ENCODE results near the gene NOCT.
"Not testable (repeated sequence)": the region's sequence is repeated elsewhere in the genome, so short reads cannot be mapped to it uniquely, and the experiment has no call there.

Gene NOCT

DNA sequence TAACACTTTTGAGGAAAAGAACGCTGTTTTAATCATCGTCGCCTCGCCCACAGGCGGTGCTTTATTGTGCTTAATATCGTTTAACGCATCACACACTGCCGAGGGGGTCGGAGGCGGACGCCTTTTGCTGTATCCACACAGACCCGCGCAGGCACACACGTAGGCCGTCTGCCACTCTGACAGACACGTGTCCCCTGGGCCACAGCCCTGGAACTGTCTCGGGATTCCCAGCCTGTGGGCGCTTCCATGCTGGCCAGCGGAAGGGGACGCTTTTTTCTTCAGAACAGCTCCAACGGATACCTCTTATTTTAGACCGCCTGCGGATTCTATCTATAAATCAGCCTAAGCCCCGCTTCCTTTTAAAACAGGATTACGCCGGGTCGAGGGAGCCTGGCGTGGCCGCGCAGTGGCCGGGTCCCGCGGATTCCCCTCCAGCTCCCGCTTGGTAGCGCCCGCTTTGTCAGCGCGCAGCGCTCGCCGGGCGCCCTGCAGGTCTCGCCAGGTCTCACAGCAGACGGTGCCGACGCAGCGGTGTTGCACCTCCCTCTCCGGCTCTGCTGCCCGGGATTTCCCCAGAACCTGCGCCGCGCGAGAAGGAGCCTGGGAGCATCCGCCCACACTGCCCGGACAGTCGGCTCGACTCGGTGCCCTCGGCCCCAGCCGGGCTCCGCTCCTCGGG is at the start of gene NOCT:
Gene NOCT, plus strand, starts transcription at position 513 of the 679 bp plus-strand sequence. CDS start 201 bp downstream, outside the sequence.
- peak; percentile 94 to 95 for DNase-seq

DNA sequence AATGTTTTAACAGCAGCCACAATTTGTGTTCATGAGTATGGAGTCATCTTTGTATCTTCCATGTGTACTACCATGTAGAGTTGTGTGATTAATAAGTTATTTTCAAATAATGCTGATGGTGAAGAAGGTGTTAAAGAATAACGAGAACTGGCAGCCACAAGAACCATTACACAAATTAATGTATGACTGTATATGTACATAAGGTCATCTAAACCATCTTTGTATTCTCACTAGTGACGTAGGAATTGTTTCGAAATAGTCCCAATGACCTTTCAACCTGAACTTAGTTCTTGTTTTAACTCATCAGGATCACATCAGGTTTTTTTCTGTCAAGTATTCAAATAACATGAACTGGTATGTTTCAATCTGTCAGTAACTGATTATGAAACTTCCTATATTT is 48.3 kb upstream of the NOCT start:
- DNase-seq: no peak

DNA sequence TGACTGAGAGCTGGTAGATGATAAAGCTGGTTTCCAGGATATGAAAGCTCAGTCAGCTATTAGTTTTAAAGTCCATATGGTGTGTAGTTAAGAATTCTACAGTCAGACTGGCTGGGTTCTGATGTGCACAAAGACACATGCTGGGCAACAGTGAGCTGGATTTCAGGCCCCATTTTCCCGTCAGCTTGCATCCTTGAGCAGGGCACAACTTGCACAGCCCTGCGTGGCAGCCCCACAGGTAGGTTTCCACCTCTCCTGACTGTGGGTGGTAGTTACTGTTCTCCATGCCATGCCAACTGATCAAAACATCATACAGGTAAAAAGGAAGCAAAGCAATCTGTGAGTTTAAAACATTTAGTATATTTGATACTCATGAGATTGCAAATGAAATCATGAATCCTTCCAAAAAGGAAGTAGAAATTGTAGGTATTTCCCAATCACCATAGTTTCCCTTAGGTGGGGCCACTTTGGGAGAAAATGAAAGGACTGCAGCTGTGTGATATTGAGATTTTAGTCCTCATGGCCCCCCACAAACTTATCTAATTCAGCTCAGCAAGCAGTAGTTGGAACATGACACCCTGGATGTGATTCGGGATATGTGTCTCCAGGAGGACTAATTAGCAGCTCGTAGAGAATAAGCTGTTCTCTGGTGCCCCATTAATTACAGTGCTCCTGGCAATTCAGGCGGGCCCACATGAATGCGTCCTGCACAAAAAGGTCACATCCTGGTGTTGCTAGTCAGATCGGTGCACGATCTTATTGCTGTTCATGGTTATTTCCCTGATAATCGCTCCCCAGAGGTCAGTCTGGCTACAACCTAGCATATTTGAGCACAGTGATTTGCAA is 42.4 kb upstream of the NOCT start:
- no peak for DNase-seq

DNA sequence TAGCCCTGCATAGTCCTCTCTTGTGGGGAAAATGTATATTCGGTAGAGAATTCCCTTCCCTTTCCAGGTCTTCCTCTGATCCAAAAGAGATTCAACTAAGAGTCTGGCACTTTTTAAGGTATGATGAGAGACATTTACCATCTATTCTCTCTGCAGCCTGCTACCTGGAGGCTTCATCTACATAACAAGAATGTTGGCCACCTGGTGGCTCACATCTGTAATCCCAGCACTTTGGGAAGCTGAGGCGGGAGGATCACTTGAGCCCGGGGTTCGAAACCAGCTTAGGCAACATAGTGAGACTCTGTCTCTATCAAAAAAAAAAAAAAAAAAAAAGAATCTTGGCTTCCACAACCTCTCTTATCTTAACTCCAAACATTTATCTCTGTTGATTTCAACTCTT is 40.4 kb upstream of the NOCT start:
- no peak for DNase-seq

DNA sequence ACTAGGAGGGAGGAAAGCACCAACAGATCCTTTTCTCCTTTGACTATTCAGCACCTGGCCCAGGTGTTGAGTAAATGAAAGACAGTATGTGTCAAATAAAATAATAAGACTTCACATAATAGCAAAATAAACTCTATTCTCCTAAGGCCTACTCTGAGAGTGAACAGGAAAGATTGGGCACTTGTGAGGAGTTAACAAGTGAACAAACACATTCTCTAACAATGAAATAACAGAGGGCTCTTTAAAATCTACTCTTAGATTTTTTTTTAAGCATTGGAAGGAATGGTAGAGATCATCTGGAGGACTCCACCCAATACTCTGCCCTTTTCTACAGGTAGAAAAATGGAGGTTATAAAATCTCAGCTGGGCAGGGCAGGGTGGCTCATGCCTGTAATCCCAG is 39.1 kb upstream of the NOCT start:
- DNase-seq: no peak

- DNase-seq: peak in 1 of 2 donors; percentile 40
Measured at GRCh38 chr4:138977524-138977923, 38.1 kb upstream of the NOCT start.

DNA sequence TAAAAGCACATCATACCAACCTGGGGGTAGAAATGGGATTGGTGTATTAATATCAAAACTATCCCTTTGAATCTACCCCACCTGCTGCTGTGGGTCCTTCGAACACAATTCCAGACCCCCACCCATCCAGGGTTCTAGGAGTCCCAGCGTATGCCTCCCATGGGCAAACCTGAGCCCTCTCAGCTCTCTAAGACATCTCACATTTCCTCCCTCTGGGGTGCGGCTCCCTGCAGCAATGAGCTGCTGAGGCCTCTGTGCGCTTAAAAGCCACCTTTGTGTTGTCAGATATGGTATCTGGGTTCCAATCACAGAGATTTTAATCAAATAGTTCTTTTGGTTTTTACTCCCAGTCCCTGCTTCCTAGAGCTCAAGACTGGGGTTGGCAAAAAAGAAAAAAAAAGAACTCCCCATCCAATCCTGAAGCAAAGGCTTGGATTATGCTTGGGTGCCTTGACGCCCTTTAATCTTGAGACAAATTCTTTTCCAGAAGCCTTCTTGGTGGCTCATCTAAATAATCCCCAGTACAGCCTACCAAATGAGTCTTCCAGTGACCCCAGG is 37.5 kb upstream of the NOCT start:
- DNase-seq: no peak

DNA sequence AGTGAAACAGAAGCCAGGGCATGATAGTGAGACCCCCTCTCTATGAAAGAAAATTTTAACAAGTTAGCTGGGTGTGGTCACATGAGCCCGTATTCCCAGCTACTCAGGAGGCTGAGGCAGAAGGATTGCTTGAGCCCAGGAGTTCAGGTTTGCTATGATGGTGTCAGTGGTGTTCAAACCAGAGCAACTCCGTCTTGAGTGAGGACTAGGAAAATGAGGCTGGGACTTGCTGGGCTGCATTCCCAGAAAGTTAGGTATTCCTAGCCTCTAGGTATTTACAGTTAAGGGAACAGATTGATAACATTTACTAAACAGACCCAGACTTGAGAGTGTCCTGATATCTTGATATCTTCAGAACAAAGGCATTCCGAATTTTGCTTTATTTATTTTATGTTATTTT is 37.0 kb upstream of the NOCT start:
- no peak for DNase-seq

- DNase-seq: no peak
Measured at GRCh38 chr4:138979742-138980141, 35.8 kb upstream of the NOCT start.

DNA sequence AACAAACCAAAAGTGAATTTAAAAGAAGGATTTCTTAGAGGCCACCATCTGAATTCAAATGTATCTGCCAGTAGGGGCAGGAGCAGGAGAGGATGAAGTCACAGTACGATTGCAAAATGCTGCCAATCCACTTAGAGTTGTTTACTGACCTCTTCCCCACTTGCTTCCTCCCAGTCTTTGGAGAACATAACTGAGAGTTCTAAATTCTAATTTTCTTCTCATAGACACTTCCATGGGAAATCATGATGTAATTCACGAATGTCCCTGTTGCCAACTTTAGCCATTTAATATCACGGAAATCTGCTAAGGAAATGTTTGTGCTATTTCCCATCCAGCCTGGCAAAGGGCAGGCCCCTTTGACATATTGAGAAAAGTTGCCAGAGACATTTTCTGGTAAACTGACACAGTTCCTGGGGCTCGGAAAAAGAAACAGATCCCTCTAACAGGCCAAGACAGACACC is 33.6 kb upstream of the NOCT start:
- DNase-seq: no peak

GRCh38 chr4:138982754-138983153 is 32.8 kb upstream of the NOCT start:
- no peak for DNase-seq

GRCh38 chr4:138983690-138984089 is 31.9 kb upstream of the NOCT start:
- no peak for DNase-seq

DNA sequence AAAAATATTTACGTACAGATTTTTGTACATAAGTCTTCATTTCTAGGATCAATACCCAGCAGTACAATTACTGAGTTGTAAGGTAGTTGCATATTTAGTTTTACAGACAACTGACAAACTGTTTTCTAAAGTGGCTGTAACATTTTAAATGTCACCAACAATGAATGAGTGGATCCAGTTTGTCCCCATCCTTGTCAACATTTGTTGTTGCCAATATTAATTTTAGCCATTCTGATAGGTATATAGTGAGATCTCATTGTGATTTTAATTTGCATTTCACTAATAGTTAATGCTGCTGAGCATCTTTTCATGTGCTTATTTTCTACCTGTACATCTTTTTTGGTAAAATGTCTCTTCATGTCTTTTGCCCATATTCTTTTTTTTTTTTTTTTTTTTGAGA is 30.9 kb upstream of the NOCT start:
- DNase-seq: no peak

DNA sequence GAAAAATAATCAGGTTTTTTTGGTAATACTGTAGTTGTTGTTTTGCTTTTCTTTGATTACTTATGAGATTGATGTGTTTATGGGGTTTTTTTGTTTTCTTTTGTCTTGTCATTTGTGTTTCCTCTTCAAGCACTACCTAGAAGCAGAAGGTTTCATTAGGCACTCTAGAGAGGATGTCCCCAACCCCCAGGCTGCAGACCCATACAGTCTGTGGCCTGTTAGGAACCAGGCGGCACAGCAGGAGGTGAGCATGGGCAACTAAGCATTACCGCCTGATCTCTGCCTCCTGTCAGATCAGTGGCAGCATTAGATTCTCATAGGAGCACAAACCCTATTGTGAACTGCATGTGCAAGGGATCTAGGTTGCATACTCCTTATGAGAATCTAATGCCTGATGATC is 22.9 kb upstream of the NOCT start:
- DNase-seq: no peak

DNA sequence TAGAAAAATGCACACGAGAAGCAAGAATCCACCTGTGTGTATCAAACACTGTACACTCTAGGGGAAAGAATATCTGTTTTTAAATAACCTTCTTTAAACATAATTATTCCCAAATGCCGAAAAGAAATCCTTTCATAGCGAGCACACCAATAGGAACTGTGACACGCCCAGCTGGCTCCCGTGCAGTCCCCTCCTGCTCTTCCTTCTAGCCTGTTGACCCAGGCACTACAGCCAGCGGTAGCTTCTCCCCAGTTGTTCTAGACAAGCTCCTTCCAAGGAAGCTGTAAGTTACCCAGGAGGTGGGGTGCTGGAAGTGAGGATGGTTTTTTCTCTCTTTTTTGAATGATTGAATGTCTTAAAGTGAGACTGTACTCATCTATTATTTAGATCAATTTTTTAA is 19.5 kb upstream of the NOCT start:
- no peak for DNase-seq

DNA sequence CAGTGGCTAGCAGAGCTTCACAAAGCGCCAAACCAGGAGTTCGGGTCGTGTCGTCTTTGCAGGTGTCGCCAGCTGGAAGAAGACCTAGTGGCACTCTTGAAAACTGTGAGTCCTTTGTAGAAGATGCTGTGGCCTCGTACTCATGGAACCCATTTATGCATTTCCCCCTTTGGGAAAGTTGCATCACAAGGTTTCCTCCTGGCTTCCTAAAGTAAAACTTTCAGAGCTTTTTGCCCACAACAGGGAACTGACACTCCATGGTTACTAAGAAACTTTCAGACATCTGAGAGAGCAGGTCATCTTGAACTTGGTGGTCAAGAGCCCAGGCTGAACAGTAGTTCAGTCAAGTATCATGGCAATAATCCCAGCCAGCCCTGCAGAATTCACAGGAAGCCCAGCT is 15.9 kb upstream of the NOCT start:
- peak in 1 of 2 donors; percentile 2 for DNase-seq

GRCh38 chr4:139000134-139000533 is 15.4 kb upstream of the NOCT start:
- not testable (repeated sequence) for DNase-seq

- not testable (repeated sequence) for DNase-seq
Measured at GRCh38 chr4:139001430-139001829, 14.2 kb upstream of the NOCT start.

DNA sequence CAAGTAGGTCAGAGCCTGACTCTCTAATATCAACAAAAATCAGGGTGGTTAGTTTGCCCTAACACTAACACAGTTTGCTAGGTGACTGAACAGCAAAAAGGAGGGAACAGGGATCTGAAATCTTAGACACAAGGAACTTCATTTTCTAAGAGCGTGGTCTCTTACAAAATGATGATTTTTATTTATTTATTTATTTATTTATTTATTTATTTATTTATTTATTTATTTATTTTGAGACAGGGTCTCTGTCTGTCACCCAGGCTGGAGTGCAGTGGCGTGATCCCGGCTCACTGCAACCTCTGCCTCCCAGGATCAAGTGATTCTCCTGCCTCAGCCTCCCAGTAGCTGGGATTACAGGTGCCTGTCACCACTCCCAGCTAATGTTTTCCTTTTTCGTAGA is 11.9 kb upstream of the NOCT start:
- DNase-seq: not testable (repeated sequence)

- DNase-seq: no peak
Measured at GRCh38 chr4:139005774-139006173, 9.8 kb upstream of the NOCT start.

DNA sequence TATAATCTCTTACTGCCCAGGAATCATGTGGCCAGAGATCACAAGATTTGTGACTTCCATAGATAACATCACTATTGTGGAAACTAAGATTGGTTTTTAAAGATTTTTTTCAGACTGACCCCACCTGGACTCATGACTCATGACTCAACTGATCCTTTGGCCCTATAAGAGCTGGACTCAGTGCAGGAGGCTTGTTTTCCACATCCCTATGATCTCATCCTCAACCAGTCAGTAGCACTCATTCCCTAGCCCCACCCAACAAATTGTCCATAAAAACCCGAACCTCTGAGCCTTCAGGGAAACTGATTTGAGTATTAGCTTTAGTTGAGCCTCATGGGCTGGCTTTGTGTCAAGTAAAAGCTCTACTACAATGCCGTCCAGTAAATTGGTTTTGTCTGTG is 7.9 kb upstream of the NOCT start:
- no peak for DNase-seq

- not testable (repeated sequence) for DNase-seq
Measured at GRCh38 chr4:139008278-139008677, 7.3 kb upstream of the NOCT start.

DNA sequence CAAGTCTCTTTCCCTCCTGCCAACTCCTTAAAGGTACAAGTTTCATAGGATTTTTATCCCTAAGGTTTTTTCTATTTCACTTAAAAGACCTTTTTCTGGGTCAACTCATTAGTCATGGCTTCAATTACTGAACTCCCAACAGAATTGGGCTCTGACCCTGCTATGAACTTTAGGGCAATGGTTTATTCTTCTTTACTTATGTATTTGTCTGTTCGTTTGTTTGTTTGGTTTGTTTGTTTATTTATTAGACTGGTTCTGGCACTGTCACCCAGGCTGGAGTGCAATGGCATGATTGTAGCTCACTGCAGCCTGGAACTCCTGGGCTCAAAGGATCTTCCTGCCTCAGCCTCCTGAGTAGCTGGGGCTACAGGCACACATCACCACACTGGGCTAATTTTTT is 5.9 kb upstream of the NOCT start:
- DNase-seq: no peak
